Measurements from ENCODE around the gene TMEM132C.

GRCh38 chr12:128381946-128382345 is 115.0 kb downstream of the TMEM132C start:
- TF ChIP-seq CTCF (IDR thresholded peaks at IDR 0.05; ENCODE audit: low read length) = no peak
- TF ChIP-seq EZH2 (optimal IDR thresholded peaks at IDR 0.05; ENCODE audit: low read depth, low read length) = no peak

Data from MM.1S (cell line).